22Rv1 (cell line): Measurements from ENCODE around the gene MAPK8IP2.

ENCODE experiments used
- H3K27ac ChIP-seq: fragments of 450-650 bp; 2 replicates; pipeline ENCODE4 v1.5.1; 2017
- ZFX ChIP-seq: fragments of 450-650 bp; IDR thresholded peaks from 2 replicates; pipeline ENCODE4 v1.6.1; 2017; ENCODE audit warnings: antibody characterized with exemption, borderline replicate concordance
- TF ChIP-seq, protein P1 (sequence below): fragments of 450-650 bp; IDR thresholded peaks from 2 replicates; pipeline ENCODE4 v1.5.1; 2017; ENCODE audit warnings: mild to moderate bottlenecking

MAPK8IP2 gene

DNA sequence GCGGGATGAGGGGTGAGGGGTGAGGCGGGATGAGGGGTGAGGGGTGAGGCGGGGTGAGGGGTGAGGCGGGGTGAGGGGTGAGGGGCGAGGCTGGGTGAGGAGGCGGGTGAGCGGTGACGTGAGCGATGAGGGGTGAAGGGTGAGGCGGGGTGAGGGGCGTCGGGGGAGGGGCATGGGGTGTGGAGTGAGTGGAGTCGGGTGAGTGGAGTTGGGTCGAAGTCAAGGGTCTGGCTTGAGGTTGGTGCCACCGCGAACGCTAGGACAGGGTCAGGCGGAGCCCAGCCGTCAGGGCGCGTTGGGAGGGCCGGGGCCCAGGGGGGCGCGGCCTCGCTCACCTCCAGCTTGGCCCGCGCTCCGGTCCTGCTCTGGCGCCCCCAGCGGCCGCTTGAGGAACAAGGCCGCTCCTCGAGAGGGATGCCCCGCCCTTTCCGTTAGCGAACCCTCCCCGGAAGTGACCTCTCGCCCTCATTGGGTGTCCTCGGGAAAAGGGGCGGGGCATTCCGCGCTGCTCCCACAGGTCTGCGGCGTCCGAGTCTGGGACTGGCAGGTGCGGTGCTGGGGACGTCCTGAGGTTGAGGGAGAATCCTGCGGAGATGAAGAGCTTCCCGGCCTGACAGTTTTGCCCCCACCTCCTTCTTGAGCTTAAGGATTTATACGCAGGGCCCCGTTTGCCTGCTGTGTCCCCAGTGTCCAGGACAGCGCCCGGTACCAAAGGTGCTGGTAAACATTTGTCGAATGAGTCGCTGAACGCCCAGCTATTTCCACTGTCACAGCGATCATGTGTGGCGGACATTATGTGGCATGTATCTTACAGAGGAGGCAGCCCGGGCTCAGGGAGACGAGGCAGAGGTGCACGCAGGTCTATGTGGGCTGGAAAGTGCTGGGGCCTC, 37.8 kb upstream of the MAPK8IP2 start, which contains the start of gene SYCE3:
Gene SYCE3, minus strand, starts transcription at position 397 of the 890 bp plus-strand sequence. CDS start 6,514 bp downstream, outside the sequence.
- no peak for TF ChIP-seq ZFX
- TF ChIP-seq, protein P1, sequence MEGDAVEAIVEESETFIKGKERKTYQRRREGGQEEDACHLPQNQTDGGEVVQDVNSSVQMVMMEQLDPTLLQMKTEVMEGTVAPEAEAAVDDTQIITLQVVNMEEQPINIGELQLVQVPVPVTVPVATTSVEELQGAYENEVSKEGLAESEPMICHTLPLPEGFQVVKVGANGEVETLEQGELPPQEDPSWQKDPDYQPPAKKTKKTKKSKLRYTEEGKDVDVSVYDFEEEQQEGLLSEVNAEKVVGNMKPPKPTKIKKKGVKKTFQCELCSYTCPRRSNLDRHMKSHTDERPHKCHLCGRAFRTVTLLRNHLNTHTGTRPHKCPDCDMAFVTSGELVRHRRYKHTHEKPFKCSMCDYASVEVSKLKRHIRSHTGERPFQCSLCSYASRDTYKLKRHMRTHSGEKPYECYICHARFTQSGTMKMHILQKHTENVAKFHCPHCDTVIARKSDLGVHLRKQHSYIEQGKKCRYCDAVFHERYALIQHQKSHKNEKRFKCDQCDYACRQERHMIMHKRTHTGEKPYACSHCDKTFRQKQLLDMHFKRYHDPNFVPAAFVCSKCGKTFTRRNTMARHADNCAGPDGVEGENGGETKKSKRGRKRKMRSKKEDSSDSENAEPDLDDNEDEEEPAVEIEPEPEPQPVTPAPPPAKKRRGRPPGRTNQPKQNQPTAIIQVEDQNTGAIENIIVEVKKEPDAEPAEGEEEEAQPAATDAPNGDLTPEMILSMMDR = peak; percentile 93
- H3K27ac ChIP-seq = peak within 1 kb of the TSS; percentile 82

DNA sequence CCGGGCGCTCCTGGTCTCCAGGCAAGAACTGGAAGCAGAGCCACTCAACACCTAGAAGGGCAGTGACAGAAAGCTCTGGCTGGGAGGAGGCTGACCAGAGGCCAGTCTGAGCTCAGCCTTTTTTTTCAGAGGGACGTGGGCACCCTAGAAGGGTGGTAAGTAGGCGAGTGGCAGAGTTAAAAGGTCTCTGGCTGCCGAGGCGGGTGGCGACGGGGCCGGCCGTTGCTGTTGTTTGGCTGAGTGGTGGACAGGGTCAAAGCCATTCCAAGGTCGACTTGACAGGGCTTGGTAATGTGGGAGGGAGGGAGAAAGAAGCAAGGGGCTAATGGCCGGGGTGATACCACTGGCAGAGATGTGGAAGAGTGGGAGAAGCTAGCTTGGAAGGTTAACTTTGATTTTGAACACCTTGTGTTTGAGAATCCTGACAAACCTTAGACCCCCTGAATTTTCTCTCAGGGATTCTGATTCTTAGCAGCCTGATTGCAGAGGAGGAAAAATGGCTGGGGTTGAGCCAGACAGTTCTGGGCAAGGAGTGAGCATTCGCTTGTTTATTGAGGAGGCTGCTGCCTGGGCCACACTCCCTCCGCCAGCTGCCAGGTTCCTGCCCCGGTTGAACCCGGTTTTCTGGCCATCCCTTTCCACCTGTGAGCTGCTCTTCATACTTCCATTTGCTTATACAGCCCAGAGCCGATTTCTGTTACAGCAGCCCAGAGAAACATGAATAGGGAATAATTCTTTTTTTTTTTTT, 37.0 kb upstream of the MAPK8IP2 start:
- TF ChIP-seq, protein P1 = no peak
- TF ChIP-seq ZFX = no peak
- H3K27ac ChIP-seq = peak overlapping the region; percentile 82

DNA sequence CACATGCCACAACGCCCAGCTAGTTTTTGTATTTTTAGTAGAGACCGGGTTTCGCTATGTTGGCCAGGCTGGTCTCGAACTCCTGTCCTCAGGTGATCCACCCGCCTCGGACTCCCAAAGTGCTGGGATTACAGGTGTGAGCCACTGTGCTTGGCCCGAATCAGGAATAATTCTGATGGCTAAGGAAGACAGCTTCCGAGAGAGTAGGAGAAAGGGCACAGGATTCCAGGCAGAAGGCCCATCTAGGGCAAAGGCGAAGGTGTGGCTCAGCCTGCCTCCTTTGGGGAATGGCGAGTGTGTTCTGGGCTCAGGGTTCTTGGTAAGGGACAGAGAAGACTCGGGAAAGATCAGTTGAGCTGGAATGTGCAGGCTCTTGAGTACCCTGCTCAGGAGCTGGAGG, 36.3 kb upstream of the MAPK8IP2 start:
- TF ChIP-seq ZFX = no peak
- TF ChIP-seq, protein P1 = no peak
- no peak overlapping the region for H3K27ac ChIP-seq

DNA sequence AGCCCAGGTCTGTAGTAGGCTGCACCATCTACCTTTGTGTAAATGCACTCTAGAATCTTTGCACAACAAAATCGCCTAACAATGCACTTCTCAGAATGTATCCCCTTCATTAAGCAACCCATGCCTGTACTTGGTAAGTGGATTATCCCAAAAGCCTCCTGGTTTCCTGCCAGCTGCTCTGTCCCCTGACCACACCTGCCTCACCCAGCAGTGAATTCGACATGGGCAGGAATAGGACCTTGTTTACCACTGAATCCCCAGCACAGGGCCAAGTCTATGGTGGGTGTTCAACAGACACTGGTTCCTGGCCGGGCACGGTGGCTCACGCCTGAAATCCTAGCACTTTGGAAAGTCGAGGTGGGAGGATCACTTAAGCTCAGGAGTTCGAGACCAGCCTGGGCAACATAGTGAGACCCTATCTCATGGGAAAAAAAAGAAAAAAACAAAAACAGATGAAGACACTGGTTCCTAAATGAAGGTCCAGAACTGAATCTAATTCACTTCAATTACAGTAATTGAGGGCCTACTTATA, 32.8 kb upstream of the MAPK8IP2 start:
- H3K27ac ChIP-seq = peak overlapping the region; percentile 72
- TF ChIP-seq, protein P1 = no peak
- TF ChIP-seq ZFX = no peak

DNA sequence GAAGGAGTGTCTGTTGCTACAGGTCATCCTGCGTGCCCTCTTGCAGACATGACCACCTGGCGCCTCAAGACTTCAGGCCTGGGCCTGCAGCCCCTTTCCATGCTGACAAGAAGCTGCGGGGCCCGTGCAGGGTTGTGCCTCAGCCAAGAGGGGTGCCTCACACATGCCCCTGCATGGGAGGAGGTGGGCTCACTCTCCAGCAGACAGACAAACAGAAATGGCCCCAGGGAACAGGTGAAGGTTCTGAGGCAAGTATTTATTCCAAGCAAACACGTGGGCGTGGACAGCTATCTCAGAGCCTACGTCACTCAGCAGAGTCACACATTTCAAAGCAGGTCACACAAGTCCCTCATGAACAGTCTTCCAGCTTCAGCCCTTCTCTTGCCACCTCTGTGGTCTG, 32.0 kb upstream of the MAPK8IP2 start:
- H3K27ac ChIP-seq = peak overlapping the region; percentile 72
- TF ChIP-seq, protein P1 = no peak
- no peak for TF ChIP-seq ZFX

DNA sequence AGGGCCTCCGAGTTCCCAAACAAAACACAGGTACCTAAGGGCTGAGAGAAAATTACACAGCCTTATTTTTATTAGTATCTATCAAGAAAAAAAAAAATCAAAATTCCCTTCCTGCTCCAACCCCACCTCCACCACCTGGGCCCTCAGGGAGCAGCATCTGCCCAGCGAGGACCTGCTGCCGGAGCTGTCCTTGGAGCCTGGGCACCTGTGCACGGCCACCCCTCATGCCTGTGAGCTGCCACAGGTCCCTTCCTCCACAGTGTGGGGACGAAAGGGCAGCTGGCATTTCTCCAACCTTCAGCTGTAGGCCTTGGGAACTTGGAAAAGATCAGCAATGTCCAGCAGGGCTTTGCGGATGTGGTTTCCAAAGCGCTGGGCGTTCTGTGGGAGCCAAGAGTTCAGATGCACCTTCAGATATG, 31.5 kb upstream of the MAPK8IP2 start:
- TF ChIP-seq, protein P1 = no peak
- no peak for TF ChIP-seq ZFX
- peak overlapping the region; percentile 72 for H3K27ac ChIP-seq
